Amniotic stem cell (primary cell): ENCODE measurements around the gene PFKL.

ENCODE experiments used
- DNase-seq: peaks from one replicate; lab custom pipeline; 2025; lab: John Stamatoyannopoulos, UW

Gene PFKL

GRCh38 chr21:44363278-44363677 lies 63.4 kb downstream of the PFKL start:
- no peak for DNase-seq

GRCh38 chr21:44364151-44365053 lies 64.5 kb downstream of the PFKL start:
- DNase-seq = no peak

GRCh38 chr21:44365251-44365966 lies 65.6 kb downstream of the PFKL start:
- DNase-seq = no peak

GRCh38 chr21:44365967-44366585 lies 66.2 kb downstream of the PFKL start:
- DNase-seq = no peak

- DNase-seq = no peak
Measured at GRCh38 chr21:44366586-44367211, 66.8 kb downstream of the PFKL start.

GRCh38 chr21:44368711-44369446 lies 69.0 kb downstream of the PFKL start:
- DNase-seq = no peak

GRCh38 chr21:44370027-44370735 lies 70.3 kb downstream of the PFKL start:
- peak; percentile 55 for DNase-seq

- DNase-seq = no peak
Measured at GRCh38 chr21:44370786-44371410, 71.0 kb downstream of the PFKL start.

GRCh38 chr21:44371596-44371995 lies 71.7 kb downstream of the PFKL start:
- no peak for DNase-seq

- no peak for DNase-seq
Measured at GRCh38 chr21:44372616-44373015, 72.8 kb downstream of the PFKL start.

GRCh38 chr21:44374601-44375280 lies 74.9 kb downstream of the PFKL start:
- DNase-seq = no peak

GRCh38 chr21:44375281-44375651 lies 75.4 kb downstream of the PFKL start:
- no peak for DNase-seq

GRCh38 chr21:44375761-44376241 lies 75.9 kb downstream of the PFKL start:
- DNase-seq = no peak

GRCh38 chr21:44376606-44377005 lies 76.8 kb downstream of the PFKL start:
- DNase-seq = no peak
